ENCODE results near the gene FUT8. TPM values are rescaled to one million over a fixed set of nuclear protein-coding genes. Genes with fewer than 3 reads are reported as not detected.

FUT8 gene
- total and polyA plus RNA-seq, 2 donors (not counting 1 experiment from before 2014, with no cell fraction given): 13.2 to 91.8 TPM

DNA sequence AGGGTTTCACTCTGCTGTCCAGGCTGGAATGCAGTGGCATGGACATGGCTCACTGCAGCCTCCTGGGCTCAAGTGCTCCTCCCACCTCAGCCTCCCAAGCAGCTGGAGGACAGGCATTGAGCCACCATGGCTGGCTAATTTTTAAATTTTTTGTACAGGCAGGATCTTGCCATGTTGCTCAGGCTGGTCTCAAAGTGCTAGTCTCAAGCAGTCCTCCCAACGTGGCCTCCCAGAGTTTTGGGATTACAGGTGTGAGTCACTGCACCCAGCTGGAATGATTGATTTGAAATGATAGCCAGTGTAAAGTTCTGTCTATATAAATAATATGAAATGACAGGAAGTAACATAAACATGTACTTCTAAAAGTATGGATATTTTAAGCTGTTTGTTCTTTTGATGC, 172.7 kb downstream of the FUT8 start:
- CTCF ChIA-PET: no interaction called here
- DNase-seq: no peak
- no CpG with 5 or more reads among the region's 1 CpG for WGBS (ENCODE audit: insufficient coverage)
- no peak overlapping the region for H3K27ac Mint-ChIP-seq
- H3K9me3 ChIP-seq (ENCODE audit: control extremely low read depth in 1 of 3, control insufficient read depth in 2 of 3, insufficient read depth in 1 of 3, low read length in 2 of 3): no peaks in the 10 kb centered on the region
- peaks cover 48% of the 10 kb centered on the region for H3K79me2 ChIP-seq (ENCODE audit: control insufficient read depth, insufficient read depth, low read length)
- H3K27me3 ChIP-seq (replicated peaks in 1 of 4; ENCODE audit: control extremely low read depth in 1 of 4, control insufficient read depth in 3 of 4, insufficient read depth in 4 of 4, low read length in 3 of 4): no peaks in the 10 kb centered on the region
- intact Hi-C loops (cut with micrococcal nuclease): no loop called here
- no peak overlapping the region for H3K4me3 ChIP-seq (ENCODE audit: control extremely low read depth in 1 of 5, extremely low read depth in 1 of 5, insufficient read depth in 1 of 5, low read depth in 2 of 5, low read length in 4 of 5)
- H3K9ac ChIP-seq (ENCODE audit: low read length): no peak overlapping the region
- H3K4me1 Mint-ChIP-seq: peaks cover 16% of the 10 kb centered on the region
- no peak overlapping the region for H3K4me2 ChIP-seq (replicated peaks; ENCODE audit: low read depth, low read length, poor library complexity, severe bottlenecking)
- TF ChIP-seq, protein P1, sequence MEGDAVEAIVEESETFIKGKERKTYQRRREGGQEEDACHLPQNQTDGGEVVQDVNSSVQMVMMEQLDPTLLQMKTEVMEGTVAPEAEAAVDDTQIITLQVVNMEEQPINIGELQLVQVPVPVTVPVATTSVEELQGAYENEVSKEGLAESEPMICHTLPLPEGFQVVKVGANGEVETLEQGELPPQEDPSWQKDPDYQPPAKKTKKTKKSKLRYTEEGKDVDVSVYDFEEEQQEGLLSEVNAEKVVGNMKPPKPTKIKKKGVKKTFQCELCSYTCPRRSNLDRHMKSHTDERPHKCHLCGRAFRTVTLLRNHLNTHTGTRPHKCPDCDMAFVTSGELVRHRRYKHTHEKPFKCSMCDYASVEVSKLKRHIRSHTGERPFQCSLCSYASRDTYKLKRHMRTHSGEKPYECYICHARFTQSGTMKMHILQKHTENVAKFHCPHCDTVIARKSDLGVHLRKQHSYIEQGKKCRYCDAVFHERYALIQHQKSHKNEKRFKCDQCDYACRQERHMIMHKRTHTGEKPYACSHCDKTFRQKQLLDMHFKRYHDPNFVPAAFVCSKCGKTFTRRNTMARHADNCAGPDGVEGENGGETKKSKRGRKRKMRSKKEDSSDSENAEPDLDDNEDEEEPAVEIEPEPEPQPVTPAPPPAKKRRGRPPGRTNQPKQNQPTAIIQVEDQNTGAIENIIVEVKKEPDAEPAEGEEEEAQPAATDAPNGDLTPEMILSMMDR (IDR thresholded peaks at IDR 0.05): no peak
- TF ChIP-seq EZH2 (IDR thresholded peaks at IDR 0.05; ENCODE audit: borderline replicate concordance, insufficient read depth, low read depth, low read length, poor library complexity, severe bottlenecking): no peak
- no peaks in the 10 kb centered on the region for H3K4me1 ChIP-seq (ENCODE audit: control insufficient read depth in 2 of 2, insufficient read depth in 2 of 2, low read length in 2 of 2)
- H3K36me3 ChIP-seq (replicated peaks in 1 of 2; ENCODE audit: control extremely low read depth in 1 of 2, control insufficient read depth in 1 of 2, extremely low read depth in 1 of 2, insufficient read depth in 2 of 2, low read length in 1 of 2): no peaks in the 10 kb centered on the region
- H4K20me1 ChIP-seq (ENCODE audit: control insufficient read depth, insufficient read depth, low read length, poor library complexity, severe bottlenecking): peaks cover 10% of the 10 kb centered on the region
- no peak for ATAC-seq (ENCODE audit: low read depth)
- H2AFZ ChIP-seq (ENCODE audit: insufficient read depth, low read depth, low read length, poor library complexity, severe bottlenecking): no peak overlapping the region
- H3K4me3 Mint-ChIP-seq: no peak overlapping the region
- no peaks in the 10 kb centered on the region for H3K27me3 Mint-ChIP-seq
- POLR2A ChIA-PET: no interaction called here
- H3K27ac ChIP-seq (ENCODE audit: low read length in 2 of 2): no peak overlapping the region
- H3K9me3 Mint-ChIP-seq (ENCODE audit: insufficient read depth): no peaks in the 10 kb centered on the region

DNA sequence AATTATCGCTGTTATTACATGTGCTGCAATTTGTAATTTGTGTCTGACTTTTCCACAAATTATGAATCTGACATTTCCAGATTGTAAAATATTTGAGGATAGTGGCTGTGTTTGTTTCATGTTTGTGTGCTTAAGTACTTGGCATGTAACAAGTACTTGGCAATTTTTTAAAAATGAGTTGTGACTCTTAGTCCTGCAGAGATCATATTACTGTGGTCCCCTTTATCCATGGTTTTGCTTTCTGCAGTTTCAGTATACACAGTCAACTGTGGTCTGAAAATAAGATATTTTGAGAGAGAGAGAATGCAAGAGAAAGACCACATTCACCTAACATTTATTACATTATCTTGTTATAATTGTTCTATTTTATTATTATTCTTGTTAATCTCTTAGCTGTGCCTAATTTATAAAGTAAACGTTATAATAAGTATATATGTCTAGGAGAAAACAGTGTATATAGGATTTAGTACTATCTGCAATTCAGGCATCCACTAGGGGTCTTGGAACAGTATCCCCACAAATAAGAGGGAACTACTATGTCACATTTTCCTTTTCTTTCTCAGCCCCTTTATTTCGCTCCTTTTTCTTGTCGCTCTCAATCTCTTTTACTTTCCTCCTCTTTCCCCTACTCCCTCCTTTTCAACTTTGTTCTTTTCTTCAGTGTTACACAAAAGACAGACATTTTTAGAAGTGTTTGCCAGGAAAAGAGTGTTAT, 176.1 kb downstream of the FUT8 start:
- Histone ChIP-seq H3K27me3 (replicated peaks in 1 of 4; ENCODE audit: control extremely low read depth in 1 of 4, control insufficient read depth in 3 of 4, insufficient read depth in 4 of 4, low read length in 3 of 4) (no peaks in the 10 kb centered on the region), H3K79me2 (ENCODE audit: control insufficient read depth, insufficient read depth, low read length) (peaks cover 39% of the 10 kb centered on the region), H4K20me1 (ENCODE audit: control insufficient read depth, insufficient read depth, low read length, poor library complexity, severe bottlenecking) (peaks cover 15% of the 10 kb centered on the region), H3K9ac (ENCODE audit: low read length) (no peak overlapping the region), H3K9me3 (ENCODE audit: control extremely low read depth in 1 of 3, control insufficient read depth in 2 of 3, insufficient read depth in 1 of 3, low read length in 2 of 3) (no peaks in the 10 kb centered on the region), H3K36me3 (replicated peaks in 1 of 2; ENCODE audit: control extremely low read depth in 1 of 2, control insufficient read depth in 1 of 2, extremely low read depth in 1 of 2, insufficient read depth in 2 of 2, low read length in 1 of 2) (no peaks in the 10 kb centered on the region), H3K4me1 (ENCODE audit: control insufficient read depth in 2 of 2, insufficient read depth in 2 of 2, low read length in 2 of 2) (no peaks in the 10 kb centered on the region), H3K4me2 (replicated peaks; ENCODE audit: low read depth, low read length, poor library complexity, severe bottlenecking) (no peak overlapping the region), H3K4me3 (ENCODE audit: control extremely low read depth in 1 of 5, extremely low read depth in 1 of 5, insufficient read depth in 1 of 5, low read depth in 2 of 5, low read length in 4 of 5) (no peak overlapping the region), H3K27ac (ENCODE audit: low read length in 2 of 2) (no peak overlapping the region), H2AFZ (ENCODE audit: insufficient read depth, low read depth, low read length, poor library complexity, severe bottlenecking) (no peak overlapping the region)
- Mint-ChIP-seq H3K27ac (no peak overlapping the region), H3K9me3 (ENCODE audit: insufficient read depth) (no peaks in the 10 kb centered on the region), H3K4me3 (no peak overlapping the region), H3K4me1 (peaks cover 10% of the 10 kb centered on the region), H3K27me3 (no peaks in the 10 kb centered on the region)
- WGBS (ENCODE audit: insufficient coverage): no CpG with 5 or more reads among the region's 4 CpGs
- ATAC-seq (ENCODE audit: low read depth): no peak
- TF ChIP-seq, protein P1 (IDR thresholded peaks at IDR 0.05): no peak
- TF ChIP-seq EZH2 (IDR thresholded peaks at IDR 0.05; ENCODE audit: borderline replicate concordance, insufficient read depth, low read depth, low read length, poor library complexity, severe bottlenecking): no peak
- intact Hi-C loops (cut with micrococcal nuclease): no loop called here
- POLR2A ChIA-PET: no interaction called here
- CTCF ChIA-PET: no interaction called here
- DNase-seq: no peak
